NOMO-1 treated with DMSO at 0.1 percent for 48 hours (cell line): Measurements from ENCODE around the gene DHPS.
A peak's percentile ranks its signal among the peaks of the same experiment; 100 is the strongest.
"Not testable (repeated sequence)": the region's sequence is repeated elsewhere in the genome, so short reads cannot be mapped to it uniquely, and the experiment has no call there.

Experiments used
- DNase-seq: peaks from one replicate; lab custom pipeline; 2025; ENCODE audit not compliant: unreplicated experiment; lab: John Stamatoyannopoulos, UW

DHPS gene

GRCh38 chr19:12705654-12706331, 24.1 kb upstream of the DHPS start:
- DNase-seq = no peak

GRCh38 chr19:12705169-12705568, 23.5 kb upstream of the DHPS start:
- no peak for DNase-seq

GRCh38 chr19:12703046-12703445, 21.4 kb upstream of the DHPS start:
- DNase-seq = peak; percentile 15

- no peak for DNase-seq
Measured at GRCh38 chr19:12701596-12702282, 20.1 kb upstream of the DHPS start.

- no peak for DNase-seq
Measured at GRCh38 chr19:12698138-12698537, 16.5 kb upstream of the DHPS start.

- not testable (repeated sequence) for DNase-seq
Measured at GRCh38 chr19:12697425-12697824, 15.7 kb upstream of the DHPS start.

GRCh38 chr19:12696366-12697335, 15.0 kb upstream of the DHPS start, which contains the start of gene FBXW9:
Gene FBXW9, minus strand, starts transcription at chr19:12696631. Its CDS starts 50 bp downstream, at chr19:12696581.
- peak; percentile 93 for DNase-seq

GRCh38 chr19:12695997-12696365, 14.3 kb upstream of the DHPS start:
- DNase-seq = no peak

- DNase-seq = no peak
Measured at GRCh38 chr19:12695514-12695913, 13.8 kb upstream of the DHPS start.

GRCh38 chr19:12695096-12695495, 13.4 kb upstream of the DHPS start:
- no peak for DNase-seq

GRCh38 chr19:12694641-12695040, 13.0 kb upstream of the DHPS start:
- no peak for DNase-seq

GRCh38 chr19:12692960-12693359, 11.3 kb upstream of the DHPS start:
- no peak for DNase-seq

- DNase-seq = no peak
Measured at GRCh38 chr19:12689581-12690216, 8.0 kb upstream of the DHPS start.

GRCh38 chr19:12689012-12689411, 7.3 kb upstream of the DHPS start:
- DNase-seq = no peak

GRCh38 chr19:12687496-12688196, 6.0 kb upstream of the DHPS start, which contains the start of gene GNG14:
Gene GNG14, plus strand, starts transcription at chr19:12687998. Its CDS starts 51 bp downstream, at chr19:12688049.
- no peak for DNase-seq

- no peak for DNase-seq
Measured at GRCh38 chr19:12685831-12686230, 4.2 kb upstream of the DHPS start.

GRCh38 chr19:12680034-12680433, 1.6 kb downstream of the DHPS start:
- no peak for DNase-seq

- not testable (repeated sequence) for DNase-seq
Measured at GRCh38 chr19:12678039-12678438, 3.6 kb downstream of the DHPS start.

GRCh38 chr19:12676928-12677327, 4.8 kb downstream of the DHPS start:
- DNase-seq = no peak

- DNase-seq = peak; percentile 51
Measured at GRCh38 chr19:12676384-12676792, 5.3 kb downstream of the DHPS start.
